HG02852 (cell line): ENCODE data around the gene OR2A14.
A peak's percentile ranks its signal among the peaks of the same experiment; 100 is the strongest.
"Not testable (repeated sequence)": the region's sequence is repeated elsewhere in the genome, so short reads cannot be mapped to it uniquely, and the experiment has no call there.

ENCODE experiments used
- ATAC-seq: cut with Tn5 transposase; IDR thresholded peaks from one replicate; pipeline ENCODE4 v1.9.1; 2021; ENCODE audit warnings: mild to moderate bottlenecking, moderate library complexity; ENCODE audit not compliant: unreplicated experiment

The OR2A14 gene

DNA sequence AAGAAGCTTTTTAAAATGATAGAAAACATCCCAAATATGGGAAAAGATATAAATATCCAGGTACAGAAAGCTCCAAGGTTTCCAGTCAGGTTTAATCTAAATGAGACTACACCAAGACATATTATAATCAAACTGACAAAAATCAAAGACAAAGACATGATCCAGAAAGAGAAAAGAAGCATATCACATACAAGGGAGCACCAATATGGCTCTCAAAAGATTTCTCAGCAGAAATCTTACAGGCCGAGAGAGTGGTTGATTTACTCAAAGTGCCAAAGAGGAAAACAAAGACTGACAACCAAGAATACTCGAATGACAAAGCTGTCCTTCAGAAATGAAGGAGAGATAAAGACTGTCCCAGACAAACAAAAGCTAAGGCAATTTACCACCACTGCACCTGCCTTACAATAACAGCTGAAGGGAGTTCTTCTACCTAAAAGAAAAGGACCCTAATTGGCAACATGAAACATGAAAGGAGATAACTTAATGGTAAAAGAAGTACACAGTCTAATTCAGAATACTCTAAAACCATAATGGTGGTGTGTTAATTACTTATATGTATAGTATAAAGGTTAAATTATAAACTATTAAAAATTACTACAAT lies 25.4 kb downstream of the OR2A14 start:
- no peak for ATAC-seq

GRCh38 chr7:144158861-144159260 lies 35.9 kb downstream of the OR2A14 start:
- ATAC-seq, result no peak

DNA sequence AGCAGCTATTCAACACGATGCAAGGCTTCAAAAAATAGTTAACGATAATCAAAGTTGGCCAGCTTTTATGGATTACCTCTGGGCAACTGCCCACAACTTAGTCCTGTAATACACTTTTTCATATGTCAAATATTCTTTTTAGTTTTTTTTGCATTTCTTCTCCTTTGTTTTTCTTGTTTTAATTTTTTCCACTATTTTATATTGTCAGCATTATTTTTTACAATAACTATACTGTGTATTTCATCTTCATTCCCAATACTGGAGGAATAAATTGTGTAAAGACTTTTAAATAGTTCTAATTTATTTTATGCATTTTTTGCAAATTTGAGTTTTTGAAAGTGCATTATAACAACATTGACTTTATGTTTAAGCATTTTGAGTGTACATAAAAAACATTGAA lies 41.8 kb downstream of the OR2A14 start:
- no peak for ATAC-seq

- not testable (repeated sequence) for ATAC-seq
Measured at GRCh38 chr7:144171594-144172350, 48.8 kb downstream of the OR2A14 start.

- no peak for ATAC-seq
Measured at GRCh38 chr7:144174613-144175012, 51.6 kb downstream of the OR2A14 start.

DNA sequence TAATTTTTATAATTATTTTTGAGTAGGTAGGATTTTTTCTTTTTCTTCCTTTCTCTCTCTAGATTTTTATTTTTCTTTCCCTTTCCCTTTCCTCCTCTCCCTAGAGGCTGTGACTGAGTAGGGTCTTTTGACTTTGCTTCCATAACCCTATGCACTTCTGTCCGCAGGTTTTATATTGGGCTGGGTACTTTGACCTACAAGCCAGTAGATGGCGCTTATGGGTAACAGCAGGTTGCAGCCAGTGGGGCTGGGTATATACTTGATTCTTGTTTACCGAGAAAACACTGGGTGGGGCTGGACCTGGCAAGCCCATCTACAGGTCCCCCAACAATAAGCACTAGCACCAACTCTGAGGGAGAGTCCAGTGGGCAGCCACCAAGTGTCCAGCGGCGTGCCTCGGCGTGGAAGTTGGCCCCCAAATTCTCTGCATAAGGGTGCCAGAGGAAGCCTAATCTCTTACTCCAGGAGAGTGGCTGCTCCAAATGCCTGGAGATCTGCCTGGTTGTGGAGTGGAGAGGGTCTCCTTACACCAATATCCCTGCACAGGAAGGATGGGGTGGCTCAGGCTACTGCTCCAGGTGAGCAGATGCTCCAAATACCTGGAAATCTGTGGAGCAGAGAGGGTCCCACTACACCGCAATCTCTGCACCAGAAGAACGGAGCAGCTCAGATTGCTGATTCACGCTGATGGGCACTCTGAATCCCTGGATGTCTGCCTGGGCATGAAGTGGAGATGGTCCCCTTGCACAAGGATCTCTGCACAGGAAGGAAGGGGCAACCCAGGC lies 55.6 kb downstream of the OR2A14 start:
- peak; percentile 98 for ATAC-seq

GRCh38 chr7:144179165-144179479 lies 56.1 kb downstream of the OR2A14 start:
- ATAC-seq, result peak; percentile 34
